Osteoblast (primary cell): ENCODE measurements around the gene RWDD1. TPM values are rescaled to one million over a fixed set of nuclear protein-coding genes. Genes with fewer than 3 reads are reported as not detected.

Experiments used
- DNase-seq: peaks from one replicate; pipeline ENCODE4 v3.0.0; 2011; ENCODE audit warnings: low spot score, mixed read lengths; ENCODE audit not compliant: insufficient read length; ENCODE audit errors: missing footprints
- H2AFZ ChIP-seq: 2 replicates; pipeline ENCODE4 v1.6.0; 2011; ENCODE audit warnings: mild to moderate bottlenecking, low read length
- H3K27ac ChIP-seq: 2 replicates; pipeline ENCODE4 v1.5.1; 2011; ENCODE audit warnings: mild to moderate bottlenecking, low read depth, low read length, moderate library complexity
- H3K27me3 ChIP-seq: 2 replicates; pipeline ENCODE4 v1.6.0; 2012; ENCODE audit warnings: mild to moderate bottlenecking, control low read depth, inconsistent platforms, low read length, moderate library complexity; ENCODE audit not compliant: insufficient read depth
- H3K36me3 ChIP-seq: 2 replicates; pipeline ENCODE4 v1.5.1; 2011; ENCODE audit warnings: mild to moderate bottlenecking, low read length, control low read depth, moderate library complexity; ENCODE audit not compliant: insufficient read depth
- H3K4me1 ChIP-seq: 2 replicates; pipeline ENCODE4 v1.5.1; 2011; ENCODE audit warnings: mild to moderate bottlenecking, low read length, control low read depth, moderate library complexity; ENCODE audit not compliant: insufficient read depth
- H3K4me2 ChIP-seq: 2 replicates; pipeline ENCODE4 v1.6.0; 2011; ENCODE audit warnings: mild to moderate bottlenecking, low read length; ENCODE audit not compliant: insufficient read depth
- H3K4me3 ChIP-seq: fragments of 200-600 bp; sonication (generic); 3 replicates; pipeline ENCODE4 v1.5.1; 2012; ENCODE audit warnings: mild to moderate bottlenecking, low read length, inconsistent platforms; ENCODE audit not compliant: insufficient read depth
- H3K79me2 ChIP-seq: 2 replicates; pipeline ENCODE4 v1.6.0; 2012; ENCODE audit warnings: mild to moderate bottlenecking, low read length, control low read depth, inconsistent platforms; ENCODE audit not compliant: insufficient read depth
- H3K9me3 ChIP-seq: 2 replicates; pipeline ENCODE4 v1.5.1; 2011; ENCODE audit warnings: low read depth, low read length, control low read depth
- H4K20me1 ChIP-seq: 2 replicates; pipeline ENCODE4 v1.6.0; 2012; ENCODE audit warnings: mild to moderate bottlenecking, low read length, control low read depth; ENCODE audit not compliant: insufficient read depth
- CTCF ChIP-seq: IDR thresholded peaks from 2 replicates; pipeline ENCODE4 v1.5.1; 2011; ENCODE audit warnings: mild to moderate bottlenecking, low read depth, low read length, moderate library complexity; ENCODE audit errors: extremely low read depth
- total RNA-seq: library from RNA; depleted of rRNA; stranded (reverse); fragments of >200 nt; gene quantifications from 2 replicates; pipeline ENCODE4 v1.2.3, GENCODE V29; 2012

RWDD1 gene
- total RNA-seq, 1 donor, result 39.1 TPM

DNA sequence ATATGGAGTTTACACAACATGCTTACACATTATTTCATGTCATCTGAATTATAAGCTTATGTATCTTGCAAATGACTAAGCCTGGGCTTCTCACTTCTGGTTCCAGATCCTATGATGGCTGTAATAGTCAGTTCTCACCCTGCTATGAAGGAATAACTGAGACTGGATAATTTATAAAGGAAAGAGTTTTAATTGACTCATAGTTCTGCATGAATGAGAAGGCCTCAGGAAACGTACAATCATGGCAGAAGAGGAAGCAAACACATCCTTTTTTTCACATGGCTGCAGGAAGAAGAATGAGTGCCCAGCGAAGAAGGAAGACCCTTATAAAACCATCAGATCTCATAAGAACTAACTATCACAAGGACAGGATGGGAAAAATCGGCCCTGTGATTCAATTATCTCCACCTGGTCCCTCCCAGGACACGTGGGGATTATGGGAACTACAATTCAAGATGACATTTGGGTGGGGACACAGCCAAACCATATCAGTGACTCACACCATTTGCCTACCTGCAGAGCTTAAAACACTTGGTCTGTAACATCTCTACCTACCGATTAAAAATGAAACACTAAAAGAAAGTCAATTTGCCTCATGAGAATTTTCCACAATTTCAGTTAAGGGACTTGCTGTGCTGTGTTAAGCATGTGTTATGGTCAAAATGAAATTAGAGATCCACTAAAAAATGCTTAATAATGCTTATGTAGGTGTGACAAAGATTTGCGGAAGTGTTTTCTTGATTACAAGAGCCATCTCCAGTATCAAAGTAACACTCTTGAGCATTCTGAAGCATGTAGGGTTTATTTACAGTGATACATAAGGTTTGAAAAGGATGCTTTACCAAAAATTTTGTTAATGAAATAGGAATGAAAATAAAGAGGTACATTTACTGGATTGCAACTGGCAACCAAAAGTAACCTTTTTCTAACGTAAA, 2.2 kb upstream of the RWDD1 start:
- H3K9me3 ChIP-seq, result no peaks in the 10 kb centered on the region
- no peak overlapping the region for H2AFZ ChIP-seq
- H3K4me2 ChIP-seq, result no peak overlapping the region
- DNase-seq, result no peak
- no peak overlapping the region for H3K4me3 ChIP-seq
- H3K27me3 ChIP-seq, result no peaks in the 10 kb centered on the region
- H4K20me1 ChIP-seq, result no peaks in the 10 kb centered on the region
- no peaks in the 10 kb centered on the region for H3K36me3 ChIP-seq
- no peak overlapping the region for H3K27ac ChIP-seq
- H3K4me1 ChIP-seq, result peaks cover 31% of the 10 kb centered on the region
- peaks cover 44% of the 10 kb centered on the region for H3K79me2 ChIP-seq
- TF ChIP-seq CTCF, result no peak

GRCh38 chr6:116571683-116572000, 338 bp downstream of the RWDD1 start:
- H3K4me2 ChIP-seq, result peak overlapping the region; percentile 83
- H2AFZ ChIP-seq, result peak overlapping the region; percentile 94
- H4K20me1 ChIP-seq, result peaks cover 3% of the 10 kb centered on the region
- H3K79me2 ChIP-seq, result peaks cover 70% of the 10 kb centered on the region
- H3K36me3 ChIP-seq, result peaks cover 12% of the 10 kb centered on the region
- no peaks in the 10 kb centered on the region for H3K27me3 ChIP-seq
- peak overlapping the region; percentile 81 for H3K4me3 ChIP-seq
- peak overlapping the region; percentile 86 for H3K27ac ChIP-seq
- no peak for TF ChIP-seq CTCF
- H3K4me1 ChIP-seq, result peaks cover 15% of the 10 kb centered on the region
- no peaks in the 10 kb centered on the region for H3K9me3 ChIP-seq
- DNase-seq, result peak; percentile 65

GRCh38 chr6:116572162-116572561, 858 bp downstream of the RWDD1 start:
- H3K4me1 ChIP-seq, result peaks cover 15% of the 10 kb centered on the region
- H2AFZ ChIP-seq, result peak overlapping the region; percentile 94
- peaks cover 16% of the 10 kb centered on the region for H3K36me3 ChIP-seq
- H3K27me3 ChIP-seq, result no peaks in the 10 kb centered on the region
- H3K9me3 ChIP-seq, result no peaks in the 10 kb centered on the region
- DNase-seq, result peak; percentile 67
- H3K4me3 ChIP-seq, result peak overlapping the region; percentile 81
- H4K20me1 ChIP-seq, result peaks cover 3% of the 10 kb centered on the region
- TF ChIP-seq CTCF, result no peak
- peak overlapping the region; percentile 86 for H3K27ac ChIP-seq
- peaks cover 75% of the 10 kb centered on the region for H3K79me2 ChIP-seq
- peak overlapping the region; percentile 83 for H3K4me2 ChIP-seq

DNA sequence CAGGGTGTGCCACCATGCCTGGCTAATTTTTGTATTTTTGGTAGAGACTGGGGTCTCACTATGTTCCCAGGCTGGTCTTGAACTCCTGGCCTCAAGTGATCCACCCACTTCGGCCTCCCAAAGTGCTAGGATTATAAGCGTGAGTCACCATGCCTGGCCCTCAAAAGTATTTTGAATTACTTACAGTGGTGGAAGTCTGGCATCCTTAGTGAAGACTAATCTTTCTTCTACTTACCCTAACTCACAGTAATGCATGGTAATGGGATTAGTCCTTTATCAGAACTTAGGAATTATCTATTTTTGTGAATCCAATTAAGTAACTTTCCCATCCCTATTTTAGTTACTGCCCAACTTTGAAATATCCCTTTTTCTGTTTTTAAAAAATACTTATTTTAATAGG, 3.9 kb downstream of the RWDD1 start:
- H4K20me1 ChIP-seq, result peaks cover 5% of the 10 kb centered on the region
- H3K79me2 ChIP-seq, result peaks cover 92% of the 10 kb centered on the region
- TF ChIP-seq CTCF, result no peak
- no peak overlapping the region for H2AFZ ChIP-seq
- H3K4me3 ChIP-seq, result no peak overlapping the region
- H3K4me2 ChIP-seq, result no peak overlapping the region
- peaks cover 15% of the 10 kb centered on the region for H3K4me1 ChIP-seq
- peaks cover 29% of the 10 kb centered on the region for H3K36me3 ChIP-seq
- no peak for DNase-seq
- no peaks in the 10 kb centered on the region for H3K27me3 ChIP-seq
- H3K9me3 ChIP-seq, result no peaks in the 10 kb centered on the region
- no peak overlapping the region for H3K27ac ChIP-seq
